SJCRH30 (cell line): Measurements from ENCODE around the gene ATP8A1. TPM values are rescaled to one million over a fixed set of nuclear protein-coding genes. Genes with fewer than 3 reads are reported as not detected.
"Not testable (repeated sequence)": the region's sequence is repeated elsewhere in the genome, so short reads cannot be mapped to it uniquely, and the experiment has no call there.

Experiments used
- DNase-seq, 2 experiments: peaks; one replicate each; pipeline ENCODE4 v3.0.0-alpha.2; 2015 to 2020
- H3K27ac ChIP-seq: fragments of 250-450 bp; sonication (Bioruptor Pico); 2 replicates; pipeline ENCODE4 v1.5.1; 2020; ENCODE audit warnings: mild to moderate bottlenecking, moderate library complexity
- H3K27me3 ChIP-seq: fragments of 250-450 bp; sonication (Bioruptor Pico); 2 replicates; pipeline ENCODE4 v1.5.1; 2020; ENCODE audit warnings: mild to moderate bottlenecking, moderate library complexity
- H3K36me3 ChIP-seq: fragments of 250-450 bp; sonication (Bioruptor Pico); 2 replicates; pipeline ENCODE4 v1.5.1; 2020; ENCODE audit warnings: mild to moderate bottlenecking, moderate library complexity
- H3K4me1 ChIP-seq: fragments of 250-450 bp; sonication (Bioruptor Pico); 2 replicates; pipeline ENCODE4 v1.5.1; 2020; ENCODE audit warnings: mild to moderate bottlenecking, moderate library complexity
- H3K4me3 ChIP-seq: fragments of 250-450 bp; sonication (Bioruptor Pico); 2 replicates; pipeline ENCODE4 v1.5.1; 2020; ENCODE audit warnings: mild to moderate bottlenecking, moderate library complexity
- H3K9me3 ChIP-seq: fragments of 250-450 bp; sonication (Bioruptor Pico); replicated peaks from 2 replicates; pipeline ENCODE4 v1.5.1; 2020; ENCODE audit warnings: mild to moderate bottlenecking, moderate library complexity
- total RNA-seq: library from RNA; depleted of rRNA; stranded (reverse); fragments of >200 nt; shearing (Covaris generic); gene quantifications from 2 replicates; pipeline ENCODE4 v1.2.3, GENCODE V29; 2014

The ATP8A1 gene
- total RNA-seq, 1 experiment from 2014 or later, result 0.20 TPM

DNA sequence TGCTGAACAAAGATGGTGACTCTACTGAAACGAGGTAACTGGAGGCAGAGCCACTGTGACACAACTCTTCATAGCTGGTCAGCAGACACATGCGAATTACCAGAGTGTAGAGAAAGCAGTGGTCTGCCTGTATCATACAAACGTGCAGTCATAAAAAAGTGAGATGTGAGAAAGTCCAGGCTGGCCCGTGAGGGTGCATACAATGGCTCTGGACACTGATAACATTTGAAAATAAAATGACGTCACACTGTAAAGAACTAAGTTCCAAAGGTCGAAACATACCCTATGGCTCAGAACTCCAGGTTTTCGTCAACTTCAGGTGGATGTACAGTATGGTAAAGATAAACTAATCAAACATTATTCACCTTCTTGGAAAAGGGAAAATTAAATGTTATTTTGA, 163.9 kb downstream of the ATP8A1 start:
- H3K4me3 ChIP-seq, result no peak overlapping the region
- H3K36me3 ChIP-seq, result no peaks in the 10 kb centered on the region
- no peaks in the 10 kb centered on the region for H3K4me1 ChIP-seq
- peaks cover 4% of the 10 kb centered on the region for H3K27me3 ChIP-seq
- no peaks in the 10 kb centered on the region for H3K9me3 ChIP-seq
- H3K27ac ChIP-seq, result no peak overlapping the region
- no peak for DNase-seq

DNA sequence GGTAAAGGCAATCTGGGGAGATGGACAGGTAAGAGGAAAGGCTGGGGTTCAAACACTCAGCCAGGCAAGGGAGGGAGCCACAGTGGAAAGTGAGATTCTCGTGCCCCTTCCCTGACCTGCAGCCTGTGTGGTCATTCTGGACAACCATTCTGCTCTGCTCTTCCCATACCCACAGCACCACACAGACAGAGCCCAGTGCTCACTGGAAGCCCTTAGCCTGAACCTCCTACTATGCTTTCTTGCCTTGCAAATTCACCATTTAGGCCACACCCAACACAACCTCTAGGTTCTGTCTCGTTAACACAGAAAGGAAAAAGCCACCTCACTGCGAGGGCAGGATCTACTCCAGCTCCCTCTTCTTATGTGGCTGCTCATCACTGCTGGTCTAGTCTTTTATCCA, 166.9 kb downstream of the ATP8A1 start:
- Histone ChIP-seq H3K4me3 (no peak overlapping the region), H3K36me3 (no peaks in the 10 kb centered on the region), H3K27me3 (peaks cover 4% of the 10 kb centered on the region), H3K9me3 (no peaks in the 10 kb centered on the region), H3K4me1 (no peaks in the 10 kb centered on the region), H3K27ac (no peak overlapping the region)
- DNase-seq, result no peak

DNA sequence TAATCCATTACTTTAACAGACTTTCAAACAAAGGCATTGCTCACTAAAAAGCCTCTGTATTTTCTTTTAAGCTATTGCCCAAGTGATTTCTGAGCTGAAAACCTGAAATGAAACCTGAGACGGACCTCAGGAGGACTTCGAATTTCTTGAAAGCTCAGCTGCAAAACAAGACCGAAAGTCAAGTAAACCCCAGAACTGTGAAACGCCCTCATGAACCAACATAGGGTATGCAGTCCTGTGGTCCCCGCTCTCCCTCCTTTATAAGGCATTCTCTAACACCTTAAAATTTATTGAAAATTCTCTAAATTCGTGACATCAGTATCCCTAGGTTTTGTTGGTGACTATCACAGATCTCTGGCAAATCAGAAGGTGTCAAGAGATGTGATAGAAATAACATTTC, 167.8 kb downstream of the ATP8A1 start:
- Histone ChIP-seq H3K9me3 (no peaks in the 10 kb centered on the region), H3K4me1 (no peaks in the 10 kb centered on the region), H3K36me3 (no peaks in the 10 kb centered on the region), H3K27me3 (peaks cover 4% of the 10 kb centered on the region), H3K4me3 (no peak overlapping the region), H3K27ac (no peak overlapping the region)
- no peak for DNase-seq

DNA sequence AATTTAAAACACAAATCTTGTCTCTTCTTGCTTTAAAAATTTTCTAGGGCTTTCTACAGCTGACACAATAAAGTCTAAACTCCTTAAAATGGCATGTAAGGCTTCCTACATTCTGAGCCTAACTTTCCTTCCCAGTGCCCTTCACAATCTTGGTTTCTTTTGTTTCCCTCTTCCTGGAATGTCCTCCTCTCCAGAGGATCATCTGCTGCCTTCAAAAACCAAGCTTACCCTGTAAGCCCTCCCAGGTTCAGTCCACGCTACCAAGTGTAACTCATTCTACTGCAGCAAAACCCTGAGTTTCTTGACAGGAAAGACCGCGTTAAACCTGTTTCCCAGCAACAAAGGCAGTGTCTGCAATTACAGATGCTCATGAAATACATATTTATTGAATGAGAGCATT, 168.4 kb downstream of the ATP8A1 start:
- Histone ChIP-seq H3K27ac (no peak overlapping the region), H3K4me3 (no peak overlapping the region), H3K4me1 (no peaks in the 10 kb centered on the region), H3K9me3 (no peaks in the 10 kb centered on the region), H3K36me3 (no peaks in the 10 kb centered on the region), H3K27me3 (peaks cover 4% of the 10 kb centered on the region)
- DNase-seq, result no peak

DNA sequence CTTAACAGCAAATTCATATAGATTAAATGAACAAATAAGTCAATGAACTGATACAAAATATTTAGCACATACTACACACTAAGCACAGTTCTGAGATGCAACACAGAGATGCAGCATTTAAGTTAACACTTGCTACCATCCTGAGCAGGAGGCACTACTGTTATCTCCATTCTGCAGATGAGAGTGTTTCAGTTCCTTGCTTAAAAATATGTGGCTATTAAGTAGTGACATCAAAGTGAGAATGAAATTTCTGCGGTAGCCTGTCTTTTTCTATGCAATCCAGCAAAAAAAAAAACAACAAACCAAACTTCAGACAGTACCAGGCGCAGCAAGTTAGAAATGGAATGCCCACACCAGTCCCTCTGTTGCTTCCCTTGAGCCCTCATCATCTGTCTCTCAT, 168.8 kb downstream of the ATP8A1 start:
- no peak overlapping the region for H3K4me3 ChIP-seq
- H3K4me1 ChIP-seq, result no peaks in the 10 kb centered on the region
- no peak overlapping the region for H3K27ac ChIP-seq

DNA sequence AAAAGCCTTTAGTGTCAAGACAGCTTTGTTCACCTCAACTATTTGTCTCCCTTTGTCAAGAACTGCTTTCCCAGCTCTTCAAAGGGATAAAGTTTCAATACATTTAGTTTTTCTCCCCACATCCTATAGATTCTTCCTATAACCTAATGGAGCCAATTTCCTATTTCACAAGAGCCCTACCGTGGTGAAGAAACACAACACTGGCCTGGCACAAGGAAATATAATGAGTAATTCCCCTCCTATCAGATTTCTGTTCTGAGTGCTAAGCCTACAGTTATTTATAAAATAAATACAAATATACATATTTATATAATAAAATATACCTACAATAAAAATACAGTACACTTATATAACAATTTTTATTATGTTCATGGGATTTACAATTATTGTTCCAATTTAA, 169.7 kb downstream of the ATP8A1 start:
- peaks cover 4% of the 10 kb centered on the region for H3K27me3 ChIP-seq
- no peaks in the 10 kb centered on the region for H3K4me1 ChIP-seq
- H3K36me3 ChIP-seq, result no peaks in the 10 kb centered on the region
- DNase-seq, result no peak
- H3K9me3 ChIP-seq, result no peaks in the 10 kb centered on the region
- no peak overlapping the region for H3K4me3 ChIP-seq
- H3K27ac ChIP-seq, result no peak overlapping the region

More for the DNA sequence above, 168.8 kb downstream of the ATP8A1 start:
- no peak for DNase-seq
- peaks cover 4% of the 10 kb centered on the region for H3K27me3 ChIP-seq
- H3K36me3 ChIP-seq, result no peaks in the 10 kb centered on the region
- no peaks in the 10 kb centered on the region for H3K9me3 ChIP-seq

DNA sequence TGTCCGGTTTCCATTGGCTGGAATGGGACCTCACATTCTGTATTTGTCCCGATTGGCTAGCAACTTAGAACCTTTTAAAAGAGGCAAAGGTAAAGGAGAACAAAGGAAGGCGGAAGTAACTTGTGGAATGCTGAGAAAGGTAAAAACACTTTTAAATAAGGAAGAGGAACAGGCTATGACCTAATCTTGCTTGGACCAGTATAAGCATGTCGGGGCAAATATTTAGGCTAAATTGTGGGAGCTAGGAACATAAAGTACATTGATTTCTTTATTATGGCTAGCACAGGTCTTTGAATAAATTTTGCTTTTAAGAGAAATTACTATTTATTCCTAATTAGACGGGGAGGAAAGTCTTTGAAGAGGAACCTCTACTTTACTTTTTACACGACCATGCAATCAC, 170.7 kb downstream of the ATP8A1 start:
- H3K9me3 ChIP-seq, H3K36me3 ChIP-seq, DNase-seq, H3K27ac ChIP-seq, H3K27me3 ChIP-seq, H3K4me1 ChIP-seq, H3K4me3 ChIP-seq: not testable (repeated sequence)

DNA sequence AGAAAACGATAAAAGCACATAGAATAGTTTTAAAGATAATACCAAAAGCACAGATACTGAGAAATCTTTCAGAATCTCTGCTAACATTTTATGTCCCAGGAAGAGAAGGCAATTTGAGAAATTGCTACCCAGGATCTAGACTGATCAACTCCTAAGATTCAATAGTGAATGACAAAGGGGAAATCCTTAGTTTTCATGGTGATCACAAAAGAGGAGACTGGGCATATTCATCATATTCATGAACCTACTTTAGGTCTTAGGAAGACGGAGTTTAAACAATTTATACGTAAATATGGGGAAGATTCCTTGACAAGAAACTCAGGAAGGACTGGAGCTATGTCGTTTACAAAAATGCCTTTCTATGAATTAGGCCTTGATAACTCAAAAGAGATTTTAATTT, 172.3 kb downstream of the ATP8A1 start:
- no peak overlapping the region for H3K4me3 ChIP-seq
- DNase-seq, result no peak
- H3K27me3 ChIP-seq, result no peaks in the 10 kb centered on the region; the same call in none of the 2 replicates
- H3K4me1 ChIP-seq, result no peaks in the 10 kb centered on the region
- no peak overlapping the region for H3K27ac ChIP-seq
- no peaks in the 10 kb centered on the region for H3K9me3 ChIP-seq
- H3K36me3 ChIP-seq, result no peaks in the 10 kb centered on the region

DNA sequence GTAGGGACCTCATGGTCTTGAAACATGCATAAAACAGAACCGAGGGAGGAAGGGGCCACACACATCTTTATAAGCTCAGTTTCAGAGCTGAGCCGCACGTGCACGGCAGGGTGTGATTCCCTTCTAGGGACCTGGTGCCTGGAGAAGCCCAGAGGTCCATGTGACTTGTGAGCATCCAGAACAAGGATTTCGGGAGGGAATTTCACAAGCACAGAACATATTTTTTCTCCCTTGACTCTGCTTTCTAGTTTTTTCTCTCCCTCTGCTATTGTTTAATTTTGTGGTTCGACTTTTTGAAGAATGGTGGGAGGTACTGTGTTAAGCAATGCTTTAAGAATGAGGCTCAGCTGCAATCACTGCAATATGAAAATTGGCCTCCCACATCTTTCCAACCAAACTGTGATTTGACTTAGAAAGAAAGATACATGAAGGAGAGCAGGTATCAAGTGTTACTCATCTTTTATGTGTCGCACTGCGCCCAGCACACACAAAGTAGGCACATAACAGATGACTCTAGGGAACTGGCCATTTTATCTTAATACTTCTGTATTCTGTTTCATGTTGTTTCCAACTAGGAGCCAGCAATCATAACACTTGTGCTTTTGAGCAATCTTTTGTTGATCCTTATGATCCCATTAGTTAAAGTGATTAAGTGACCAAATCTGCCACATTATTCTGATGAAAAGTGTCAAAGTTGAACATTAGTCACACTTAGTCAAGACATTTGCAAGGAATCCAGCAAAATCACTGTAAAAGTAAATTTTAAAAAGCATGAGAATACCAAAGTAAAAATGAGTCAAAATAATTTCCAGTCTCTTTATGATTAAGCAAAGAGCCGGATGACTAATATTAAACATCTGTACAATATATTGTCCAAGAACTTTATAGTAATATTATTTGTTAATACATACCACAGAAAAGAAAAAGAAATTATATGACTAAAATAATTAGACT, 173.2 kb downstream of the ATP8A1 start:
- H3K27me3 ChIP-seq, result no peaks in the 10 kb centered on the region; the same call in none of the 2 replicates
- no peak overlapping the region for H3K4me3 ChIP-seq
- no peaks in the 10 kb centered on the region for H3K36me3 ChIP-seq
- no peak for DNase-seq
- H3K9me3 ChIP-seq, result no peaks in the 10 kb centered on the region
- no peaks in the 10 kb centered on the region for H3K4me1 ChIP-seq
- H3K27ac ChIP-seq, result no peak overlapping the region

DNA sequence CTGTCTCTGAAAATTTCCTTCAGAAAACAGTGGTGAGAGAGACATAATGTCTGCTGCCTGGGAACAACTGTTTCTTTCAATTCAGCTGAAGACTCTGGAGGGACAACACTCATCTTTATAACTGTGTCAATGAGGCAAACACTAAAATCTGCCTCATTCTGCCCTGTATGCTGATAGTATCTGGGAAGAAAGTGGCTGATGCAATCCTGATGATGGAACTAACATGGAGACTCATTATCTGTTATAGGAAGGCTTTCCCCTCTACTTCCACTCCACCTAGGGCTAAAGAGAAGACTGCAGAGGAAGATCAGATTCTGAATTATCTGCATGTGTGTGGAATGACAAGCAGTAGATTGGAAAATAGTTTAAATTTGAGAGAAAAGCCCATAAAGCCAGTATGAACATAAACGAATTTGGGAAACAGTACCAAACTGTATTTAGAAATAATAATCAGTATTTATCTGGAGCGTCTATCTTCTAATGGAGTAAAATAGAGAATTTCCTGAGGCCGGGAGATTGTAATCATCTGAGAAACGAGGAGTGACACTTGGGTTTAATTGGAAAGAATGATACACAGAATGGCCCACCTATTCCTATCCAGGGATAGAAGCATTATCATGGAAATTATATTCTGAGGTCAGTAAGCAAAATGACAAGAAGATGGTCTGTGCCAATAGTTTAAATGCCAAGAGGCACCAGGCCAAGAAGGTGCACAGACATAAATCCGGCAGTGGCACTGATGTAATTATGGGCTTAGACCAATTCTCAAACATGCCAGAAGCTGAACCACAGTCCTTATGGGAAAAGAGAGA, 174.2 kb downstream of the ATP8A1 start:
- Histone ChIP-seq H3K4me1 (no peaks in the 10 kb centered on the region), H3K27ac (no peak overlapping the region), H3K36me3 (no peaks in the 10 kb centered on the region), H3K9me3 (no peaks in the 10 kb centered on the region), H3K27me3 (no peaks in the 10 kb centered on the region; the same call in none of the 2 replicates), H3K4me3 (no peak overlapping the region)
- DNase-seq, result no peak

DNA sequence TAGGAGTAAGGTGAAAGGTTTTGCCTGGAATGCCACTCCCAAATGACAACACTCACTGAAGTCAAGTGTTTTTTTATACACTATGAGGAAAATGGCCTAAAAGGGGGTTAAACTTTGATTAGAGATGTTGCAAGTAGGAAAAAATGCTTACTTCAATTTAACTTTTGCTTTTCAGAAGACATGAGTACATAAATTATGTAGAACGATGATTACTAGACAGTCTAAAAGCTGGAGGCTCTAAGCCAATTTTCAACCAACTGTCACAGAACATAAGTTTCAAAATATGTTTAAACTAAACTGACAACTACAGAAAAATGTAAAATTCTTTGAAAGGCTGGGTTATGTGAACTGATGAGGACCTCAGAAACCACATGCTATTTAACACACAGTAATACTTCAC, 176.2 kb downstream of the ATP8A1 start:
- Histone ChIP-seq H3K4me1 (no peaks in the 10 kb centered on the region), H3K36me3 (no peaks in the 10 kb centered on the region), H3K27ac (no peak overlapping the region), H3K27me3 (no peaks in the 10 kb centered on the region; the same call in none of the 2 replicates), H3K4me3 (no peak overlapping the region), H3K9me3 (no peaks in the 10 kb centered on the region)
- DNase-seq, result no peak

DNA sequence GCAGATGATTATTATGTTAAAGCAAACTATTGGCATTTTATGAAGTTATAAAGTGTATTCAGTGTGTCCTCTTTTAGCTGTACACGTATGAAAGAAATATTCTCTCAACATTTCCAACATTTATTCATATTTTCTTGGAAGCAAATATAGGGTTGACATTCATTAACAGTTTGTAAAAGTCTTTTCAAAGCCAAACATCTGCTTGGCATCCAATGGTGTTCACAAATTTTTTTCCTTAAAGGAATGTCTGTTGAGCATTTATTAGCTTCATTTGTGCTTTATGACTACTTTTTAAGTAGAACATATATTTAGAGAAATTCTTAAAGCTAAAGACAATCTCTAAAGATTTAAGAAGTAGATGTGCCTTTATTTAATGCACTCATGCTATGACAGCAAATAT, 176.6 kb downstream of the ATP8A1 start:
- no peaks in the 10 kb centered on the region for H3K36me3 ChIP-seq
- H3K9me3 ChIP-seq, result no peaks in the 10 kb centered on the region
- no peaks in the 10 kb centered on the region for H3K4me1 ChIP-seq
- H3K27ac ChIP-seq, result no peak overlapping the region
- no peak overlapping the region for H3K4me3 ChIP-seq
- H3K27me3 ChIP-seq, result no peaks in the 10 kb centered on the region; the same call in none of the 2 replicates
- no peak for DNase-seq

DNA sequence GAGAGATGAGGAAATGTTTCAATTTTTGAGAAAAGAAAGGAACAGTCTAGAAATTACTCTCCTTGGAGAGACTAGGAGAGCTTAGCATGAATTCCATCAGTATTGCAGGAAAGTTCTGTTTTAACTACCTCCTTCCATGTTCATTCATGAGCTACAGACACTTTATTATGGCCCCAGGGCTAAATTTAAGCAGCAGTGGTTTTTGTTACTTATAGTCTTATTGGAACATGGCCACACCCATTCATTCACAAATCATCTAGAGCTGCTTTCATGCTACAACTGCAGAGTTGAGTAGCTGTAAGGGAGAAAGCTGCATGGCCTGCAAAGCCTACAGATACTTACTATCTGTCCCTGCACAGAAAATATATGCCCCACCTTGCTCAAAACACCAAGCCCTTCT, 178.0 kb downstream of the ATP8A1 start:
- Histone ChIP-seq H3K9me3 (no peaks in the 10 kb centered on the region), H3K27ac (no peak overlapping the region), H3K4me3 (no peak overlapping the region), H3K27me3 (no peaks in the 10 kb centered on the region; the same call in 1 of the 2 replicates), H3K36me3 (no peaks in the 10 kb centered on the region), H3K4me1 (no peaks in the 10 kb centered on the region)
- DNase-seq, result no peak

DNA sequence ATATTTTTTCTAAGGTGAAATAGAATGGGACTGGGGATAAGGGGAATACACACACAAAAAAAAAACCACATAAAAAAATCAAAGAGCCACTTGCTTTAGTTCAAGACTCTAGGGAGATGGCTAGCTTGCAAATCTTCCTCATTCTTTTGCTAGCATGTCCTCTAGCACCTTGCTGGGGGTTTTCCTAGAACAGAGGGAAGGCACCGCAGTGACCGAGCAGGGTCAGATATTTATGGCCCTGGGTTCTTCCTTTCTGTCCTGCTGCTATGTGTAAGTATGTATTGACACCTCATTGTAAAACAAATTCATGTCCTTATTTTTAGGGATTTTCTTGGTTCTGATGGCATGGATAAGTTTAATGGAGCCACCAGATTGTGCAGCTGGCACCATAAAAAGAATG, 178.4 kb downstream of the ATP8A1 start:
- no peak overlapping the region for H3K27ac ChIP-seq
- H3K4me1 ChIP-seq, result no peaks in the 10 kb centered on the region
- no peak overlapping the region for H3K4me3 ChIP-seq
- no peaks in the 10 kb centered on the region for H3K9me3 ChIP-seq
- H3K36me3 ChIP-seq, result no peaks in the 10 kb centered on the region
- DNase-seq, result no peak
- H3K27me3 ChIP-seq, result no peaks in the 10 kb centered on the region

DNA sequence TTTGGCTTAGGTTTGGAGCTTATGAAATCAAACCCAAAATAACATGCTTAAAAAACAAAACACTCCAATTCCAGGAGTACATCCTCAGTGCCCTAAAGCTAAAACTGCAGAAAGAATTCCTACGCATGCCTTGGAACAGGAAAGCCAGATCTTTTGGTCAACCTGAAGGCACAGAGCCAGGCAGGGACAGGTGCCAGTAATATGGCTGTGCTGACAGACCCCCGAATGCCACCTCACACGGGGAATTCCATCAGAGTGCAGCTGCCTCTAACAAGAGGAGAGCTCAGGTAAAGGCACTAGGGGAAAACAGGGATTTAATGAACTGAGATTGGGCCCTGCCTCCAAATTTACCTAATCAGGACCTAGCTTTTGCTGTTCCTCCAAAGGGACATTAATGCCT, 182.5 kb downstream of the ATP8A1 start:
- Histone ChIP-seq H3K27ac (no peak overlapping the region), H3K36me3 (no peaks in the 10 kb centered on the region), H3K9me3 (no peaks in the 10 kb centered on the region), H3K4me1 (no peaks in the 10 kb centered on the region), H3K4me3 (no peak overlapping the region), H3K27me3 (no peaks in the 10 kb centered on the region)
- DNase-seq, result no peak
